ENCODE results near the gene APH1B.
"Not testable (repeated sequence)": the region's sequence is repeated elsewhere in the genome, so short reads cannot be mapped to it uniquely, and the experiment has no call there.

The APH1B gene

GRCh38 chr15:63330926-63331325 is 53.5 kb downstream of the APH1B start:
- DNase-seq (ENCODE audit: low read depth, low spot score) = no peak

GRCh38 chr15:63331456-63331855 is 54.1 kb downstream of the APH1B start:
- no peak for DNase-seq (ENCODE audit: low read depth, low spot score)

GRCh38 chr15:63332367-63333124 is 55.1 kb downstream of the APH1B start:
- no peak for DNase-seq (ENCODE audit: low read depth, low spot score)

DNA sequence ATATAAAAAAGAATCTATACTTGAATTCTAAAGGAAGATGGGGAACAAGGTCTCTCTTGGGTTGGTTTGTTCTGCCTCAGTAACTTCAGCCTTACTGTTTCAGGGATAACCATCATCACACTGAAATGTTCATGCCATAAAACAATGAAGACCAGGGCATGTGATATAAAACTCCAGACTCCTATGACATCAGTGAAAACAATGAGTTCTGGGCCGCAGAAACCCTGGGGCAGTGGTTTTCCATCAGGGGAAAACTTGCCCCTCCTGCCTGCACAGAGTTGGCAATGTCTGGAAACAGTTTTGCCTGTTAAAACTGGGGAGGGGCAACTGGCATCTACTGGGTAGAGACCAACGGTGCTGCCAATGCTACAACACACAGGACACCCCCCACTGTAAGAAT is 57.4 kb downstream of the APH1B start:
- no peak for DNase-seq (ENCODE audit: low read depth, low spot score)

DNA sequence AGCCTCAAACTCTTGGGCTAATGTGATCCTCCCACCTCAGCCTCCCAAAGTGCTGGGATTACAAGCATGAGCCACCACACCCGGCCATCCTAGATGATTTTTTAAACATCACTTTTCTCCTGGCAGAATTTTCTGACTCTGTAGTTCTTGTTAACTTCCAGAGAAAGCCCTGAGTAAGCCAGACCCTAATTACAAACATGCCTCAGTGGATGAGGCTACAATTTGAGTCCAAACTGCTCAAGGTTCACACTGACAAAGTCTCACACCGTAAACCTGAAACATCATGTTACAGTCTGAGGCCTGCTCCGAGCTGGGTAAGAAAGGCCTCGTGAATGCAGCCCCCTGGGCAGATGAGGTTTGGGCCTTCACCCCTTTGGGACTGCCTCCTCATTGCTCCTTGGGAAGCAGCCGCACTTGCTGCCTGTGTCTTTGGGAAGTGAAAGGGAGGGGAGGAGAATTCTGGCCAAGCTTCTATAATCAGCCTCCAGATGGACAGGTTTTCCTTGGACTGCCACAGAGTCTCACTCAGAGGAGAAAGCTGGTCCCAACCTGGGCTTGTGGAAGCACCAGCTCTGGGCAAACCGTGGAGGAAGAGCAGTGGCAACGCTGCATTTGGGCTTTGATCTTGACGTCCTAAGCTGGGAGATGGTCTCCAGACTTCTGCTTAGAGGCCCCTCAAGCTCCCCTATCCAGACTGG is 58.3 kb downstream of the APH1B start:
- no peak for DNase-seq (ENCODE audit: low read depth, low spot score)

DNA sequence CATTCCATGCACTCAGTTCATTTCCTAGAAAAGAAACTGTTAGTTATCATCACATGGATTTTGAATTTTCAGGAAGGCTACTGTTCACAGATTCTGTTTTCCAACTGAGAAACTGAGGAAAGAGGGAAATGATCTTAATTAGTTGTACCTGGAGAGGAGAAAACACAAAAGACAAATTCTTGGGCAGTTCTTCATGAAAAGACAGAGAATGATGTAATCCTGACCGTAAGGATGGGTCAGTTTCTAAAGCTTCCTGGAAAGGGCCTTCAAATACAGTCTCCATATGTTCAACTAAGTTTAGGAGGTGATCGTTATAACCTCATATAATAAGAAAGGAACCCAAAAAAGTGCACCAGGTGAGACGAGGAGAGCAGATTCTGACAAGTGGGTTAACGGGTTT is 59.6 kb downstream of the APH1B start:
- no peak for DNase-seq (ENCODE audit: low read depth, low spot score)

DNA sequence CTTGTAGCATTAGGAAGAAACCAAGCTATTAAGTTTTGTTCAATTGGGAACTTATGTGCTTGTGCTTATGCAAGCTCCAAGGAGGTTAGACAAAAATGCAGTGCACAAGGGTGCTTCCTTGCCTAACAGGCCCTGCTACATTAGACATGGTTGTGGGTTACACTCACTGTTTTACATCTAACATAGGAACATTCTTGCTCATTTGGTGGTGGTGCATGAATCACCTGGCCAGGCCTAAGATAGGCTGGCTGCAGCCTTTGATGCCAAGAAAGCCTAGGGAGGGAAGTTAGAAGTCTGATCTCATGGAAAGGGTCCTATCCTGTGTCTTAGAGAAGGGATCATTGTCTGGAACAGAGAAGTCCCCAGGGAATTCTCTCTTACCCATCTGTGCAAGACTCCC is 60.8 kb downstream of the APH1B start:
- no peak for DNase-seq (ENCODE audit: low read depth, low spot score)

DNA sequence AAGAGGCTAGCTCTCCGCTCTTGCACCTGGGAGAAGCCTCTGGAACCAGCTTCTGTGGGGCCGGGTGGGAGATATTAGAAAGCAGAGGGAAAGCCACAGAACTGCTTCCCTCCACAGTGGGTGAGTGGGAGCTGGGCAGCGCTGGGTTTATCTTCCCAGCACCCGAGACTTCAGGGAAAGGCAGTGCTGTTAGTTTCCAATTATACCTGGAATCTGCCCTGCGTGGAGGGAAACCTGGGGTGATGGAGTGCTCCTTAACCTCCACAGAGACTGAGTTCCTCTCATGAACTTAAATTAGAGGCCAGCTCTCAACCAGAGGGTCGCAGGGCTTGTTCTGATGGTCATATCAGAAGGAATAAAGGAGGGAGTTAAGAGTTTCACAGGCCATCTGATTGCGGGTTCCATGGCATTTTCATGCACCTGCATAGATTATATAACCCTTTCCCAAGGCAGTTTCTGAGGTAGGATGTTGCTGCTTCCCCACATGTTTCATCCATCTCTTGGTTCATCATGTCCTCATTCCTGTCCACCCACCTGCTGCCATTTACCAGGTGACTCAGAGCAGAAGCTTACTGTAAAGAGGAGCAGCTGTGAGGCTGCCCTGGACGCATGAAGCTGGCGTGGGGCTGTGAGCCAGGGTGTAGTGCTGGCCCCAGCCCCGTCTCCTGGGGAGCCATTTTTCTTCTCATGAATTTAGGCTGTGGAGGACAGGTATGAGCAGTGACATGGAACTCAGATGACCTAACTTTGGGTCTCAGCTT is 61.8 kb downstream of the APH1B start:
- DNase-seq (ENCODE audit: low read depth, low spot score) = no peak

DNA sequence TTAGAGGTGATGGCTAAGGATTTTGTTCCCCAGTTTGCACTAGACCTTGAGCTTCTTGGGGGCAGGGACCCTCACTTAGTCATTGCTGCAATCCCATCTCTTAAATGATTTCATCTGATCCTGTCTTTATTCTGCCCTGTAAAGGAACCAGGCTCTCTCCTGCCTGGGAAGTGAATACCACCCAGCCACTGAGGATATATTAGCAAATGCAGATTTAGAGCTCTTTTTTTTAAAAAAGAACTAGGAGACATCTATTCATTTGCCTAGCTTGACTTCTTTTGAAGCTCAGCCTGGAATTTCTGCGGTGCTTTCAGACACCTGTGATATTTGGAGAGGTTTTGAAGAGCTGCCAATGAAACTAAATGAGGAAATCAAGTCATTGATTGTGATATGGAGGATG is 62.4 kb downstream of the APH1B start:
- no peak for DNase-seq (ENCODE audit: low read depth, low spot score)

- no peak for DNase-seq (ENCODE audit: low read depth, low spot score)
Observed at GRCh38 chr15:63340353-63340752, 62.9 kb downstream of the APH1B start.

- DNase-seq (ENCODE audit: low read depth, low spot score) = no peak
Observed at GRCh38 chr15:63340878-63341277, 63.5 kb downstream of the APH1B start.

DNA sequence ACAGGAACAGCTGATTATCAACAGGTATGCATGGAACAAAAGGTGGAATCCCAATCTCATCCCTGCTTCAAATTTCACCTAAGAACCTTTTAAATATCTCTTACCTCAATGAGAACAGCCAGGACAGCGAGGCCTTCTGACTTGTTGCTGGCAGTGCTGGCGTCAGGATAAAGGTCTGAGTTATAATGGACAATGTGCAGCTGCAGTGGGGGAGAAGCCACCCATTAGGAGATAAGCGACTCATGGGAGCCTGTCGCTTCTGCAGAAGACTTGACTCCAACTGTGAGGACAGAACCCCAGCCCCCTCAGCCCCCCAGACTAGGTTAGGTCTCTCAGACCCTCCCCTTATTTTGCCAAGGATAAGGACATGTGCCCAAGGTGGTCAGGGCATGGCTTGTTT is 64.5 kb downstream of the APH1B start:
- no peak for DNase-seq (ENCODE audit: low read depth, low spot score)

- DNase-seq (ENCODE audit: low read depth, low spot score) = not testable (repeated sequence)
Observed at GRCh38 chr15:63342996-63343562, 65.7 kb downstream of the APH1B start.

GRCh38 chr15:63344731-63345390 is 67.5 kb downstream of the APH1B start:
- DNase-seq (ENCODE audit: low read depth, low spot score) = no peak

- DNase-seq (ENCODE audit: low read depth, low spot score) = no peak
Observed at GRCh38 chr15:63345391-63345752, 68.0 kb downstream of the APH1B start.

DNA sequence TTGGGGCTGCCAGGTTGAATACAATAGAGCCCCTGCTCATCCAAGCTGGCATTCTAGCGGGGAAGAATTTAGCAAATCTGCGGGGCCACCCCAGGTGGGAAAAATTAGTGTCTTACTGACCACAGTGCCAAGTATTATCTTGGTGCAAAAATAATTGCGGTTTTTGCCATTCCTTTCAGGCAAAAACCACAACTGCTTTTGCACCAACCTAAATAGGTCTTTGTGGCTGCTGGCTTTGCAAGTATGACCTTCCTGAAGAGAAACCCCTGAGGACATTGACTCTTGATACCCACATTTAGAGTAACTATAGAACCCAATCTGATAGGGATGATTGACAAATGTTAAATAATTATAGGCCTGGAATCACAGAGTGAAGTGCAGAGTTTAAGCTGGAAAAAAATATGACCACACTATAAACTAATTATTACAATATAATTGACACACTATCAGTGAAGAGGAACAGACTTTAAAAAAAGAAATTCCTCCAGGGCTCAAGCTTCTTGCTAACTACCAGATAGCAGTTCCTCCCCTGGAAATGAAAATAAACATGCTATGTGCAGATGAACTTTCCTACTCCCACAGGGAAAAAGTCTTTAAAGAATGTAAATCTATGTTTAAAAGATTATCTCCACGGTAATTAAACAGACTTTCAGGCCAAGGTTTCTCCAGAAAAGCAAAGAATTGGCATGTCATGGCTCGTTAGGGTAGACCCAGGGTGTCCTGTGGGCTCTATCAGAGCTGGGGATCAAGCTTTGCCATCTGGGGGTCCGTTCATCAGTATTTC is 69.9 kb downstream of the APH1B start:
- DNase-seq (ENCODE audit: low read depth, low spot score) = no peak

GRCh38 chr15:63348392-63348791 is 71.0 kb downstream of the APH1B start:
- no peak for DNase-seq (ENCODE audit: low read depth, low spot score)

DNA sequence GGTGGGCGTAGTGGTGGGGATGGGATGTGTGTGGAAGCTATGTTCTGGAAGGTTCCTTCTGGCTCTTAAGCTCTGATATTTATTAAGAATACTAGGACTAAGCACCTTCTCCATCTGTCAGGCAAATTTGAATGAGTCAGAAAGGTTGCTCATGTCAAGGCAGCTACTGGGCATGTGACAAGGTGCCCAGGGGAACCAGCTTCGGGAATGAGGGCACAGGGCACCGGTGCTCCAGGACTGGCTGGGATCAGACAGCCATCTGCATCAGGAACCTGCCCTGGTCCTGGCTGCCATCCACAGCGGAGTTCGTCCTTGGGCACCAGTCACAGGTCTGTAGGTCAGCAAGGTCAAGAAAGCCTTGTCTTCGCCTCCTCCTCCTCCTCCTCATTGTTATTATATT is 71.8 kb downstream of the APH1B start:
- DNase-seq (ENCODE audit: low read depth, low spot score) = no peak

GRCh38 chr15:63349621-63350020 is 72.2 kb downstream of the APH1B start:
- no peak for DNase-seq (ENCODE audit: low read depth, low spot score)

DNA sequence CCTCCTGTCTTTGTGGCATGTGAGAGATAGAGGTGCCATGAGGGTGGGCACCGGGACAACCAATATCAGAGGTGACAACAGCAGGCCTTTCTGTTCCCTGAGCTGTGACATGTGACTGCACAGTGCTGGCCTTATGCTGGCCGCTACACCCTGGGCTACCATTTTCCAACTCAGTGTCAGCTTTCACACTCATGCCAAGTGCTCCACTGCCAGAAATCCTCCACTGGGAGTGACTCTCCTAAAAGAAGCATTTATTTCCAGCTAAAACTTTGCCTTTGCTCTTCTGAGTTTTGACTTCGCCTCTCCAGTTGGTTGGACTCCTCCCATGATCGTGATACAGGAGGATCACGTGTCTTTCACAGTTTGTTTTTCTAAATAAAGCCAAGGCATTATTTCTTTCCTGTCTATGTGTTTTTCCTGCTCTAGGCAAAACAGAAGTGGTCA is 72.8 kb downstream of the APH1B start:
- no peak for DNase-seq (ENCODE audit: low read depth, low spot score)

DNA sequence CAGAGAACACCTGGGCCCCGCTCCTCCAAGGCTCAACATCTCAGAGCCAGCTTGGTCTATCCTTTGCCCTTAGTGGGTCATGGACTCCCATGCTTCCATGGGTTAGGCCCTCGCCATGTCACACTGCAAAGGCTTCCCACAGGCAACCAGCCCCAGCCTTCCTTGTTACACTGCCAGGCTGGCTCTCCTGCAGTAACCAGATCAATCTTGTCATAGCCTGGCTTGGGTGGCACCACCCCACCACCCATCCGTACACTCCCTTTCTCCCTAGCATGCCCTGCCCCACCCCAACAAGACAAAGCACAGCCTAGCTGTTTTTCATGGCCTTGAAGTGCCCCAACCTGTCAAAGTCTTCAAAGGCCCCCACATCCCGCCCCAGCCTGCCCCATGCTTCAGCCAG is 73.8 kb downstream of the APH1B start:
- no peak for DNase-seq (ENCODE audit: low read depth, low spot score)
